IMR-90 (cell line): ENCODE data around the gene ACVRL1. TPM values are rescaled to one million over a fixed set of nuclear protein-coding genes. Genes with fewer than 3 reads are reported as not detected.

Source experiments
- ATAC-seq: fragments of 200-7000 bp; cut with Tn5 transposase; 2 replicates; pipeline ENCODE4 v1.9.1; 2020; ENCODE audit warnings: low read depth, mild to moderate bottlenecking, moderate library complexity
- BruUV-seq: library from RNA; stranded (reverse); fragments of 400-500 nt; replicated peaks from 2 replicates; lab custom pipeline; 2021; lab: Mats Ljungman, UMichigan
- CTCF ChIA-PET: fragments of 300-600 bp; formaldehyde crosslinking; extraction: SDS; loops from one replicate; lab custom pipeline; 2021; ENCODE audit warnings: antibody characterized with exemption; lab: Yijun Ruan, JAX
- POLR2A ChIA-PET: fragments of 300-600 bp; sonication (Branson Sonifier 250); formaldehyde crosslinking; loops from one replicate; lab custom pipeline; 2022; ENCODE audit warnings: antibody characterized with exemption; ENCODE audit not compliant: unreplicated experiment; lab: Charles Lee
- DNase-seq: peaks from one replicate; pipeline ENCODE4 v3.0.0; 2013
- H2AFZ ChIP-seq: replicated peaks from 2 replicates; pipeline ENCODE3; 2013; ENCODE audit warnings: low read length, mild to moderate bottlenecking; ENCODE audit not compliant: poor library complexity
- H2AK5ac ChIP-seq: 2 replicates; pipeline ENCODE4 v1.6.1; 2013; ENCODE audit warnings: low read depth, low read length, inconsistent platforms
- H2AK9ac ChIP-seq: replicated peaks from 2 replicates; pipeline ENCODE3; 2013; ENCODE audit warnings: mild to moderate bottlenecking, low read depth, low read length, moderate library complexity; ENCODE audit not compliant: poor library complexity
- H2BK120ac ChIP-seq: 2 replicates; pipeline ENCODE4 v1.6.1; 2013; ENCODE audit warnings: low read depth, low read length, inconsistent platforms
- H2BK15ac ChIP-seq: 3 replicates; pipeline ENCODE4 v1.6.1; 2013; ENCODE audit warnings: low read depth, low read length, inconsistent platforms
- H2BK20ac ChIP-seq: 2 replicates; pipeline ENCODE4 v1.6.1; 2013; ENCODE audit warnings: low read depth, mild to moderate bottlenecking, inconsistent platforms, low read length, moderate library complexity
- H2BK5ac ChIP-seq: 2 replicates; pipeline ENCODE4 v1.6.1; 2013; ENCODE audit warnings: mild to moderate bottlenecking, low read depth, low read length, inconsistent platforms; ENCODE audit not compliant: poor library complexity, severe bottlenecking
- H3K14ac ChIP-seq: replicated peaks from 2 replicates; pipeline ENCODE4 v1.6.1; 2013; ENCODE audit warnings: low read depth, low read length, inconsistent platforms
- H3K18ac ChIP-seq: 2 replicates; pipeline ENCODE4 v1.6.1; 2013; ENCODE audit warnings: low read depth, low read length, control low read depth
- H3K23ac ChIP-seq: 2 replicates; pipeline ENCODE4 v1.6.1; 2013; ENCODE audit warnings: low read depth, low read length, inconsistent platforms
- H3K27ac ChIP-seq: 2 replicates; pipeline ENCODE4 v1.5.1; 2013; ENCODE audit warnings: mild to moderate bottlenecking, control low read depth, low read length; ENCODE audit not compliant: insufficient read depth
- H3K27me3 ChIP-seq: 2 replicates; pipeline ENCODE4 v1.6.1; 2013; ENCODE audit warnings: low read length; ENCODE audit not compliant: control insufficient read depth, insufficient read depth
- H3K36me3 ChIP-seq: 2 replicates; pipeline ENCODE4 v1.6.1; 2013; ENCODE audit warnings: low read length, mixed read lengths; ENCODE audit not compliant: control insufficient read depth, insufficient read depth
- H3K4ac ChIP-seq: 2 replicates; pipeline ENCODE4 v1.6.1; 2013; ENCODE audit warnings: low read depth, low read length, inconsistent platforms
- H3K4me1 ChIP-seq: 2 replicates; pipeline ENCODE4 v1.6.1; 2013; ENCODE audit warnings: low read length, mixed read lengths; ENCODE audit not compliant: control insufficient read depth, insufficient read depth
- H3K4me2 ChIP-seq: 2 replicates; pipeline ENCODE4 v1.6.1; 2013; ENCODE audit warnings: low read depth, mild to moderate bottlenecking, control low read depth, low read length, moderate library complexity
- H3K4me3 ChIP-seq: 2 replicates; pipeline ENCODE4 v1.5.1; 2013; ENCODE audit warnings: low read depth, mild to moderate bottlenecking, control low read depth, low read length, moderate library complexity; ENCODE audit not compliant: insufficient read depth
- H3K56ac ChIP-seq: 2 replicates; pipeline ENCODE4 v1.6.1; 2013; ENCODE audit warnings: low read length, inconsistent platforms; ENCODE audit not compliant: insufficient read depth; ENCODE audit errors: extremely low read depth
- H3K79me1 ChIP-seq, 2 experiments: 2 replicates each; pipeline ENCODE4 v1.6.1; 2013; ENCODE audit warnings: low read length in 2 of 2, inconsistent platforms in 1 of 2, low read depth in 1 of 2
- H3K9ac ChIP-seq: 2 replicates; pipeline ENCODE4 v1.6.1; 2013; ENCODE audit warnings: low read depth, low read length, control low read depth
- H3K9me1 ChIP-seq: 2 replicates; pipeline ENCODE4 v1.6.1; 2013; ENCODE audit warnings: low read length, inconsistent platforms; ENCODE audit not compliant: insufficient read depth
- H3K9me3 ChIP-seq: 2 replicates; pipeline ENCODE4 v1.6.1; 2013; ENCODE audit warnings: low read length; ENCODE audit not compliant: control insufficient read depth, insufficient read depth
- H4K20me1 ChIP-seq: 2 replicates; pipeline ENCODE4 v1.6.1; 2013; ENCODE audit warnings: low read length, inconsistent platforms; ENCODE audit not compliant: insufficient read depth
- H4K5ac ChIP-seq: 2 replicates; pipeline ENCODE4 v1.6.1; 2013; ENCODE audit warnings: mild to moderate bottlenecking, low read depth, low read length, control low read depth
- H4K8ac ChIP-seq, 2 experiments: 2 replicates each; pipeline ENCODE4 v1.6.1; 2013; ENCODE audit warnings: low read depth in 2 of 2, low read length in 2 of 2, control low read depth in 1 of 2, inconsistent platforms in 1 of 2
- H4K91ac ChIP-seq: 2 replicates; pipeline ENCODE4 v1.6.1; 2013; ENCODE audit warnings: low read depth, low read length, inconsistent platforms; ENCODE audit not compliant: insufficient read depth
- BHLHE40 ChIP-seq: fragments of 150-350 bp; IDR thresholded peaks from 2 replicates; pipeline ENCODE4 v1.6.1; 2016; ENCODE audit warnings: mild to moderate bottlenecking, low read depth, low read length
- CEBPB ChIP-seq: IDR thresholded peaks from 2 replicates; pipeline ENCODE4 v1.6.1; 2012; ENCODE audit warnings: low read depth, low read length, improper control_type of control experiment
- FOS ChIP-seq: fragments of 150-350 bp; IDR thresholded peaks from 2 replicates; pipeline ENCODE4 v1.6.1; 2016; ENCODE audit warnings: low read depth, low read length
- MAFK ChIP-seq: IDR thresholded peaks from 2 replicates; pipeline ENCODE4 v1.6.1; 2012; ENCODE audit warnings: low read depth, low read length, improper control_type of control experiment
- NFE2L2 ChIP-seq: fragments of 150-350 bp; IDR thresholded peaks from 2 replicates; pipeline ENCODE4 v1.6.1; 2016; ENCODE audit warnings: low read depth, mild to moderate bottlenecking, low read length
- POLR2A ChIP-seq: IDR thresholded peaks from 2 replicates; pipeline ENCODE4 v1.6.1; 2012; ENCODE audit warnings: mild to moderate bottlenecking, low read depth, low read length
- RAD21 ChIP-seq: IDR thresholded peaks from 2 replicates; pipeline ENCODE4 v1.6.1; 2012; ENCODE audit warnings: low read length, improper control_type of control experiment
- WGBS, 2 experiments: methylation state at CpG; one replicate each; pipeline versions ENCODE4 v1.1.5 to v1.1.7; 2013; ENCODE audit warnings: missing lambda C conversion rate in 2 of 2; ENCODE audit not compliant: insufficient read length in 1 of 2; ENCODE audit errors: extremely low coverage in 2 of 2; 5-methylcytosine and 5-hydroxymethylcytosine counted together
- dilution Hi-C: fragments of 300-500 bp; cut with HindIII; formaldehyde crosslinking; loops from one replicate; pipeline ENCODE4 v1.14.3; 2018; ENCODE audit warnings: low sequenced_read_pairs; ENCODE audit not compliant: unreplicated experiment
- in situ Hi-C: fragments of 300-500 bp; cut with MboI; formaldehyde crosslinking; loops from 3 replicates; pipeline ENCODE4 v1.14.3; 2019; ENCODE audit warnings: low sequenced_read_pairs, inconsistent platforms, mixed read lengths
- intact Hi-C: fragments of 100-400 bp; cut with micrococcal nuclease; formaldehyde crosslinking; loops from 2 replicates; pipeline ENCODE4 v1.10.0; 2022
- polyA plus RNA-seq, 3 experiments: library from polyadenylated mRNA; depleted of rRNA; stranded (reverse); fragments of >200 nt; gene quantifications; 2 replicates each; pipeline ENCODE4 v1.2.3, GENCODE V29; 2012; ENCODE audit warnings: low replicate concordance in 1 of 3
- total RNA-seq: library from RNA; depleted of rRNA; stranded (reverse); fragments of >200 nt; gene quantifications from 2 replicates; pipeline ENCODE4 v1.2.3, GENCODE V29; 2012
- TF ChIP-seq, protein P1 (sequence below): fragments of 150-350 bp; IDR thresholded peaks from 2 replicates; pipeline ENCODE4 v1.6.1; 2017; ENCODE audit warnings: mild to moderate bottlenecking, antibody characterized with exemption, low read length, low read depth

Gene ACVRL1
- total and polyA plus RNA-seq, 2 of the 4 experiments (the other 2 are of a cell fraction): 6.4 to 7.5 TPM

DNA sequence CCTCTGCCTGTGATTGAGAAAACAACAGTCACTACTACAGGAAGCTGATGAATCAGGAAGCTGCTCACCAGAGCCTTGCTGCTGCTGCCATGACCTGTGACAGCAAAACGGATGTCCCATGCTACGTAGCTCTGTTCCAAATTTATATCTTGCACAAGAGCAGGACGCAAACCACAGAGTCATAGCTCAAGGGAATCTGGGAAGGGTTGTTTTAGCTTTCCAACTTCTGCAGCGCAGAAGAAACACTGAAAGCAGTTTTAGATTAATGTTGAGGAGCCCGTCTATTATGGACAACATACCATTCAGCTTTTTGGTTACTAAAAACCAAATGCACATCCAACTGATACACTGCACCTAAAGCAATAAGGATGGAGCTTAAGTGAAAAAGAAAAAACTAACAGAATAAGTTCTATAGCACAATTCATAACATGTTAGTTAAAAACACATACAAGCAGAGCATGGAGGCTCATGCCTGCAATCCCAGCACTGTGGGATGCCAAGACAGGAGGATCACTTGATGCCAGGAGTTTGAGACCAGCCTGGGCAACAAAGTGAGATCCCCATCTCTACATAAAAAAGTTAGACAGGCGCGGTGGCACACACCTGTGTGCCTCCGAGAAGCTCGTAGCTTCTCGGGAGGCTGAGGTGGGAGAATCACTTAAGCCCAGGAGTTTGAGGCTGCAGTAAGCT is 21.1 kb upstream of the ACVRL1 start:
- no TSS peak for BruUV-seq
- H3K4me2 ChIP-seq: peak overlapping the region; percentile 50
- H2AK9ac ChIP-seq: peak overlapping the region; percentile 37
- H4K91ac ChIP-seq: peak overlapping the region; percentile 7; the same call in 1 of the 2 replicates
- peak overlapping the region; percentile 77 for H2AFZ ChIP-seq
- H3K4ac ChIP-seq: peak overlapping the region; percentile 68
- peak overlapping the region; percentile 41 for H3K14ac ChIP-seq
- peak overlapping the region; percentile 87; the same call in 1 of the 2 replicates for H2AK5ac ChIP-seq
- peak overlapping the region; percentile 61; the same call in 2 of the 3 replicates for H2BK15ac ChIP-seq
- H3K9ac ChIP-seq: no peak overlapping the region; the same call in 1 of the 2 replicates
- H2BK120ac ChIP-seq: peak overlapping the region; percentile 61
- peak overlapping the region; percentile 2; the same call in 1 of the 2 replicates for H3K23ac ChIP-seq
- peak overlapping the region; percentile 0 for H4K5ac ChIP-seq
- peak overlapping the region; percentile 35 to 70 for H4K8ac ChIP-seq
- intact Hi-C loops (no loop called here), in situ Hi-C loops (no loop called here), dilution Hi-C loops (no loop called here)
- TF ChIP-seq BHLHE40 (peak; percentile 61; the same call in 1 of the 2 replicates), NFE2L2 (0 out of 2 replicates have a peak, but pooled peaks have one; percentile 29), CEBPB (peak; percentile 99), FOS (peak; percentile 58), POLR2A (no peak), MAFK (peak; percentile 40; the same call in 1 of the 2 replicates), RAD21 (no peak)
- TF ChIP-seq, protein P1, sequence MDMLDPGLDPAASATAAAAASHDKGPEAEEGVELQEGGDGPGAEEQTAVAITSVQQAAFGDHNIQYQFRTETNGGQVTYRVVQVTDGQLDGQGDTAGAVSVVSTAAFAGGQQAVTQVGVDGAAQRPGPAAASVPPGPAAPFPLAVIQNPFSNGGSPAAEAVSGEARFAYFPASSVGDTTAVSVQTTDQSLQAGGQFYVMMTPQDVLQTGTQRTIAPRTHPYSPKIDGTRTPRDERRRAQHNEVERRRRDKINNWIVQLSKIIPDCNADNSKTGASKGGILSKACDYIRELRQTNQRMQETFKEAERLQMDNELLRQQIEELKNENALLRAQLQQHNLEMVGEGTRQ: peak; percentile 95; the same call in 1 of the 2 replicates
- no peaks in the 10 kb centered on the region for H4K20me1 ChIP-seq
- peak overlapping the region; percentile 38; the same call in 1 of the 2 replicates for H2BK20ac ChIP-seq
- no peaks in the 10 kb centered on the region for H3K9me3 ChIP-seq
- H3K36me3 ChIP-seq: no peaks in the 10 kb centered on the region
- no peaks in the 10 kb centered on the region for H3K27me3 ChIP-seq
- H3K27ac ChIP-seq: peak overlapping the region; percentile 61
- H3K4me3 ChIP-seq: no peak overlapping the region
- CTCF ChIA-PET: interaction anchor here (0.8 to 2.4 kb wide), 5 partner anchors 8 to 465 kb away, joined by 3 to 12 read pairs (median 4); no protein-coding TSS in a partner anchor
- POLR2A ChIA-PET: interaction anchor here (0.6 to 0.7 kb wide), 2 partner anchors 196 to 1091 kb away, joined by 3 to 5 read pairs; no protein-coding TSS in a partner anchor
- H2BK5ac ChIP-seq: peak overlapping the region; percentile 76
- 0% methylated on average over 3 of the region's 10 CpGs; no CpG with 5 or more reads in 1 of the 2 experiments for whole genome bisulfite sequencing, 2 experiments
- peak overlapping the region; percentile 58 for H3K18ac ChIP-seq
- H3K4me1 ChIP-seq: peaks cover 6% of the 10 kb centered on the region
- ATAC-seq (peak; percentile 93), DNase-seq (peak; percentile 99)
- H3K9me1 ChIP-seq: peaks cover 2% of the 10 kb centered on the region; the same call in 1 of the 2 replicates
- H3K79me1 ChIP-seq: no peaks in the 10 kb centered on the region
- peak overlapping the region; percentile 0; the same call in 1 of the 2 replicates for H3K56ac ChIP-seq
